Gastroesophageal sphincter (tissue), 3 donors: ENCODE data around the gene SLC38A3.

Source experiments
- CTCF ChIP-seq, 4 experiments: fragments of 200-600 bp in 2 of 4; fragments of 450-650 bp in 2 of 4; sonication (generic) in 1 of 4; IDR thresholded peaks; one replicate each; pipeline ENCODE4 v1.5.1; 2017 to 2019; ENCODE audit warnings: antibody characterized with exemption in 4 of 4, mild to moderate bottlenecking in 2 of 4, moderate library complexity in 2 of 4
- EP300 ChIP-seq: sonication (generic); formaldehyde crosslinking; IDR thresholded peaks from one replicate; pipeline ENCODE4 v1.6.1; 2017; ENCODE audit warnings: antibody characterized with exemption, mild to moderate bottlenecking
- POLR2A ChIP-seq, 2 donors: fragments of 450-650 bp; IDR thresholded peaks; one replicate each; pipeline ENCODE4 v1.6.1; 2017; ENCODE audit warnings: antibody characterized with exemption in 2 of 2, mild to moderate bottlenecking in 2 of 2, moderate library complexity in 1 of 2

- TF ChIP-seq POLR2A (IDR thresholded peaks at IDR 0.05) (no peak), EP300 (no peak), CTCF (IDR thresholded peaks at IDR 0.05) (no peak)
These were observed 33.5 kb downstream of the SLC38A3 start for GRCh38 chr3:50238549-50239026.
